ENCODE results near the gene RNF133. TPM values are rescaled to one million over a fixed set of nuclear protein-coding genes. Genes with fewer than 3 reads are reported as not detected.

RNF133 gene
- total and polyA plus RNA-seq, 9 of the 15 experiments (the other 6 are each of a cell fraction or from before 2014, with no cell fraction given), result not detected

DNA sequence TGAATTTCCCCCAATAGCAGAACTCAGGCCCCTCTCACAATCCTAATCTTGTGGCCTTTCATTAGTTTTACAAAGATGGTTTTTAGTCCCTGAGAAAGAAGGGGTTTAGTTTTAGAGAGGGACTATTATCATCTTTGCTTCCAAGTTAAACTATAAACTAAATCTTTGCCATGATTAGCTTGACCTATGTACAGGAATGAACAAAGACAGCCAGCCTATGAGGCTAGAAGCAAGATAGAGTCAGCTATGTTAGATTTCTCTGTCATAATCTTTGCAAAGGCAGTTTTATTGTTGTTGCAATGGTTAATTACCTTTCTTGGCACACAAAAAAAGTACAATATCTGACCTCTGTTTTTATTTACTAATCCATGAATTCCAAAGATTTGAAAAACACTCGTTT lies 19.1 kb downstream of the RNF133 start:
- Histone ChIP-seq H3K9me1 (ENCODE audit: control insufficient read depth, insufficient read depth, low read length) (no peaks in the 10 kb centered on the region), H3K27me3 (ENCODE audit: control insufficient read depth in 2 of 2, insufficient read depth in 2 of 2, low read length in 2 of 2) (no peaks in the 10 kb centered on the region), H2AFZ (ENCODE audit: low read depth, low read length) (no peak overlapping the region), H3K36me3 (ENCODE audit: control insufficient read depth, insufficient read depth, low read length) (no peaks in the 10 kb centered on the region), H3K4me2 (ENCODE audit: insufficient read depth, low read length) (no peak overlapping the region), H3K27ac (ENCODE audit: extremely low read depth, low read depth, low read length) (no peak overlapping the region), H3K9ac (ENCODE audit: insufficient read depth in 1 of 2, low read depth in 2 of 2, low read length in 2 of 2) (no peak overlapping the region), H3K4me3 (no peak overlapping the region), H3K79me2 (ENCODE audit: control insufficient read depth, insufficient read depth, low read length) (no peaks in the 10 kb centered on the region), H3K4me1 (replicated peaks in 1 of 2; ENCODE audit: control insufficient read depth in 2 of 2, insufficient read depth in 2 of 2, low read length in 2 of 2) (no peaks in the 10 kb centered on the region), H4K20me1 (replicated peaks; ENCODE audit: control insufficient read depth, insufficient read depth, low read length) (no peaks in the 10 kb centered on the region), H3K9me3 (replicated peaks; ENCODE audit: control insufficient read depth, insufficient read depth, low read depth, low read length) (no peaks in the 10 kb centered on the region)
- WGBS (ENCODE audit: insufficient coverage, low coverage, missing lambda C conversion rate), result 4% methylated on average over 1 of the region's 1 CpG
- in situ Hi-C loops (cut with MboI), result no loop called here
- no TSS peak for BruUV-seq (replicated peaks)
- ChIA-PET CTCF (ENCODE audit: low intra/inter-chr PET ratio) (no interaction called here), POLR2A (no interaction called here)
- ATAC-seq (no peak), FAIRE-seq (no peak), DNase-seq (ENCODE audit: extremely low read depth in 1 of 4, low spot score in 3 of 4) (no peak)
- intact Hi-C loops (cut with micrococcal nuclease), result no loop called here
- TF ChIP-seq NR2C2 (CRISPR knock-in tag; IDR thresholded peaks at IDR 0.05) (no peak), NR2C2 (tag; IDR thresholded peaks at IDR 0.05) (no peak), CBFB (CRISPR knock-in tag; IDR thresholded peaks at IDR 0.05) (no peak), TCF7 (IDR thresholded peaks at IDR 0.05; ENCODE audit: borderline replicate concordance) (no peak), ARID3B (CRISPR knock-in tag; IDR thresholded peaks at IDR 0.05; ENCODE audit: borderline replicate concordance) (no peak), SRSF7 (optimal IDR thresholded peaks at IDR 0.05; ENCODE audit: low read depth, low read length) (no peak), NFATC3 (IDR thresholded peaks at IDR 0.05) (no peak), ATF1 (CRISPR knock-in tag; IDR thresholded peaks at IDR 0.05) (no peak), ATF1 (tag; IDR thresholded peaks at IDR 0.05) (no peak), PURB (CRISPR knock-in tag; IDR thresholded peaks at IDR 0.05; ENCODE audit: low read depth) (no peak), ZNF583 (CRISPR knock-in tag; IDR thresholded peaks at IDR 0.05) (no peak), SIN3B (IDR thresholded peaks at IDR 0.05; ENCODE audit: low read depth) (no peak), ZNF165 (CRISPR knock-in tag; IDR thresholded peaks at IDR 0.05; ENCODE audit: borderline replicate concordance) (no peak), NR3C1 (CRISPR knock-in tag; IDR thresholded peaks at IDR 0.05) (no peak), LCOR (CRISPR knock-in tag; IDR thresholded peaks at IDR 0.05) (no peak), PHF8 (IDR thresholded peaks at IDR 0.05; ENCODE audit: borderline replicate concordance, low read length) (no peak), PTTG1 (tag; IDR thresholded peaks at IDR 0.05; ENCODE audit: low read depth) (no peak), SP2 (IDR thresholded peaks at IDR 0.05; ENCODE audit: extremely low read depth, low read depth, low read length, poor library complexity, severe bottlenecking) (no peak), NFXL1 (CRISPR knock-in tag; IDR thresholded peaks at IDR 0.05) (no peak), SMARCA5 (IDR thresholded peaks at IDR 0.05) (no peak)
- TF ChIP-seq, protein P1, sequence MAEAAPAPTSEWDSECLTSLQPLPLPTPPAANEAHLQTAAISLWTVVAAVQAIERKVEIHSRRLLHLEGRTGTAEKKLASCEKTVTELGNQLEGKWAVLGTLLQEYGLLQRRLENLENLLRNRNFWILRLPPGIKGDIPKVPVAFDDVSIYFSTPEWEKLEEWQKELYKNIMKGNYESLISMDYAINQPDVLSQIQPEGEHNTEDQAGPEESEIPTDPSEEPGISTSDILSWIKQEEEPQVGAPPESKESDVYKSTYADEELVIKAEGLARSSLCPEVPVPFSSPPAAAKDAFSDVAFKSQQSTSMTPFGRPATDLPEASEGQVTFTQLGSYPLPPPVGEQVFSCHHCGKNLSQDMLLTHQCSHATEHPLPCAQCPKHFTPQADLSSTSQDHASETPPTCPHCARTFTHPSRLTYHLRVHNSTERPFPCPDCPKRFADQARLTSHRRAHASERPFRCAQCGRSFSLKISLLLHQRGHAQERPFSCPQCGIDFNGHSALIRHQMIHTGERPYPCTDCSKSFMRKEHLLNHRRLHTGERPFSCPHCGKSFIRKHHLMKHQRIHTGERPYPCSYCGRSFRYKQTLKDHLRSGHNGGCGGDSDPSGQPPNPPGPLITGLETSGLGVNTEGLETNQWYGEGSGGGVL (CRISPR knock-in tag; IDR thresholded peaks at IDR 0.05), result no peak
- TF ChIP-seq, protein P2, sequence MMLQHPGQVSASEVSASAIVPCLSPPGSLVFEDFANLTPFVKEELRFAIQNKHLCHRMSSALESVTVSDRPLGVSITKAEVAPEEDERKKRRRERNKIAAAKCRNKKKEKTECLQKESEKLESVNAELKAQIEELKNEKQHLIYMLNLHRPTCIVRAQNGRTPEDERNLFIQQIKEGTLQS (IDR thresholded peaks at IDR 0.05), result no peak
- TF ChIP-seq, protein P2 (CRISPR knock-in tag; conservative IDR thresholded peaks at IDR 0.05), result no peak

Data from K562 (cell line).